PC-9 (cell line): ENCODE data around the gene GALNT2.

ENCODE experiments used
- EZH2 ChIP-seq: fragments of 200-600 bp; sonication (generic); IDR thresholded peaks from 2 replicates; pipeline ENCODE4 v1.8.0; 2017; ENCODE audit warnings: antibody characterized with exemption, low read depth
- TF ChIP-seq, protein P1 (sequence below): fragments of 200-600 bp; sonication (generic); conservative IDR thresholded peaks from 2 replicates; pipeline ENCODE4 v1.6.1; 2017; ENCODE audit warnings: mixed run types, antibody characterized with exemption, mild to moderate bottlenecking, moderate library complexity

DNA sequence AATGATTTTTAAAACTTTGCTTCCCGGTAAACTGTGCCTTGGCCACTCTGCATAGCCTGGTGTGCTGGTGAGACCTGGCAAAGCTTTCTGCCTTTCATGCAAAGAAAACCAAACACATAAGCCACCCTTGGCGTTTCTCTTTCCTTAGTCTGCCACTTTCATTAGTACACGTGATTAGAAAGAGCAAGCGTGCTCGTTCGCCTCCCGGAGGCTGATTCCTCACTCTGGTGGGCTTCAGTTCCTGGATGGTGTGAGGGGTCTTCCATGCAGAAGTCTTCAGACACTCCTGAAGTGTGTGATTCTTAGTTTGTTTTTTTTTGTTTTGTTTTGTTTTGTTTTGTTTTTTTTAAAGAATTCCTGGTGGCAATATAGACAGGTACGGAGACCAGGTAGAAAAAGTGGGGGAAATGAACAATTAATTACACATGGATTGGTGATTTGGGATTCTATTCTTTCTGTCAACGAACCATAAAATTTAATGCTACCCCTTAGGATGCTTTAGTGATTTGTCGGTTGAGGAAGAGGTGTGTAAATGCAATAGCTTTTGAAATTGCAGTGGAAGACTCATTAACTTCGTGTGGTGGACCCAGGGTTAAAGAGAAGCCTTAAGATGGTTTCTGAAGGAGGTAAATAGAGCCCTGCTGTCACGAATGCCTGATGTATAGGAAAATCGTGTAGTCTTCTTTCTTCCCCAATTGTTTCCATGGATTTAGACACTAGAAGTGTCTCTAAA is 2.1 kb downstream of the GALNT2 start:
- TF ChIP-seq, protein P1, sequence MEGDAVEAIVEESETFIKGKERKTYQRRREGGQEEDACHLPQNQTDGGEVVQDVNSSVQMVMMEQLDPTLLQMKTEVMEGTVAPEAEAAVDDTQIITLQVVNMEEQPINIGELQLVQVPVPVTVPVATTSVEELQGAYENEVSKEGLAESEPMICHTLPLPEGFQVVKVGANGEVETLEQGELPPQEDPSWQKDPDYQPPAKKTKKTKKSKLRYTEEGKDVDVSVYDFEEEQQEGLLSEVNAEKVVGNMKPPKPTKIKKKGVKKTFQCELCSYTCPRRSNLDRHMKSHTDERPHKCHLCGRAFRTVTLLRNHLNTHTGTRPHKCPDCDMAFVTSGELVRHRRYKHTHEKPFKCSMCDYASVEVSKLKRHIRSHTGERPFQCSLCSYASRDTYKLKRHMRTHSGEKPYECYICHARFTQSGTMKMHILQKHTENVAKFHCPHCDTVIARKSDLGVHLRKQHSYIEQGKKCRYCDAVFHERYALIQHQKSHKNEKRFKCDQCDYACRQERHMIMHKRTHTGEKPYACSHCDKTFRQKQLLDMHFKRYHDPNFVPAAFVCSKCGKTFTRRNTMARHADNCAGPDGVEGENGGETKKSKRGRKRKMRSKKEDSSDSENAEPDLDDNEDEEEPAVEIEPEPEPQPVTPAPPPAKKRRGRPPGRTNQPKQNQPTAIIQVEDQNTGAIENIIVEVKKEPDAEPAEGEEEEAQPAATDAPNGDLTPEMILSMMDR, result no peak
- TF ChIP-seq EZH2, result no peak
